ENCODE data around the gene PDE8A. TPM values are rescaled to one million over a fixed set of nuclear protein-coding genes. Genes with fewer than 3 reads are reported as not detected.

PDE8A gene
- total and polyA plus RNA-seq, 2 of the 13 experiments (the other 11 are each of a cell fraction or from before 2014, with no cell fraction given) = 26.3 to 48.5 TPM

DNA sequence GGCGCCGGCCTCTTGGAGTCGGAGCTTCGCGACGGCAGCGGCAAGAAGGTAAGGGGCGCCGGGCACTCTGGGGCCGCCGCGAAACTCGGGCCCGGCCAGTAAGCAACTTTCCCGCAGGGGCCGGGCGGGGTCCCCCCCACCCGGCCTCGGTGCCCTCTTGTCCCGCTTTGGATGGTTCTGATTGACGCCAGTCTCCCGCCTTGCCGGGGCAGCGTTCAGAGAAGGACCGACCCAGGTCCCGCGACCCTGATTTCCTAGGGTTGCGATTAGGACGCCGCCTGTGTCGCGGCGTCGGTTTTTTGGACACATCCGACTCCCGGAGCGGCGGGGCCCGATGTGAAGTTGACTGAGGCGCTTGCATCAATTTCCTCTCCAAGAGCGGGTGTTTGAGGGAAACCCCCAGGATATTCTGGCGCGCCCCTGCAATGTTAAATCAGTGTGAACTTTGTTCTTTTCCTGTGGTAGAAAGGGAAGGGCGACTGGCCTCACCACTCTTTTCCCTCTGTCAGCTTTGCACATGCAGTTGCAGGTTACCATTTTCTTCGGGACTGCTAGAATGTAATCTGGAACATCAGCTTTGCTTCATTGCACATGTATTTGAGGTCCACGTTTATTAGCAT lies 755 bp downstream of the PDE8A start (continued):
- TF ChIP-seq ZFP36L1 (CRISPR knock-in tag; IDR thresholded peaks at IDR 0.05) (no peak), ZNF687 (CRISPR knock-in tag; IDR thresholded peaks at IDR 0.05) (peak; percentile 67; the same call in 1 of the 2 replicates), ZIK1 (CRISPR knock-in tag; IDR thresholded peaks at IDR 0.05; ENCODE audit: borderline replicate concordance, low read depth) (no peak), POGK (CRISPR knock-in tag; conservative IDR thresholded peaks at IDR 0.05) (peak; percentile 48; the same call in 1 of the 2 replicates), NR2F6 (IDR thresholded peaks at IDR 0.05) (peak; percentile 43; the same call in 1 of the 2 replicates), NR2F6 (CRISPR knock-in tag; IDR thresholded peaks at IDR 0.05) (no peak), KDM3A (CRISPR knock-in tag; IDR thresholded peaks at IDR 0.05; ENCODE audit: low read depth) (peak; percentile 41; the same call in 1 of the 2 replicates), ETV5 (CRISPR knock-in tag; IDR thresholded peaks at IDR 0.05; ENCODE audit: borderline replicate concordance) (peak; percentile 51; the same call in 1 of the 2 replicates), TFDP1 (CRISPR knock-in tag; IDR thresholded peaks at IDR 0.05; ENCODE audit: borderline replicate concordance) (peak; percentile 23; the same call in 1 of the 2 replicates), MAX (IDR thresholded peaks at IDR 0.05) (peak; percentile 66), ZNF777 (CRISPR knock-in tag; IDR thresholded peaks at IDR 0.05) (peak; percentile 88), ZNF710 (CRISPR knock-in tag; IDR thresholded peaks at IDR 0.05; ENCODE audit: borderline replicate concordance) (0 out of 2 replicates have a peak, but pooled peaks have one; percentile 51), MIXL1 (CRISPR knock-in tag; IDR thresholded peaks at IDR 0.05) (0 out of 2 replicates have a peak, but pooled peaks have one; percentile 12), ZGPAT (CRISPR knock-in tag; IDR thresholded peaks at IDR 0.05) (peak; percentile 22; the same call in 1 of the 2 replicates)
- TF ChIP-seq, protein P1, sequence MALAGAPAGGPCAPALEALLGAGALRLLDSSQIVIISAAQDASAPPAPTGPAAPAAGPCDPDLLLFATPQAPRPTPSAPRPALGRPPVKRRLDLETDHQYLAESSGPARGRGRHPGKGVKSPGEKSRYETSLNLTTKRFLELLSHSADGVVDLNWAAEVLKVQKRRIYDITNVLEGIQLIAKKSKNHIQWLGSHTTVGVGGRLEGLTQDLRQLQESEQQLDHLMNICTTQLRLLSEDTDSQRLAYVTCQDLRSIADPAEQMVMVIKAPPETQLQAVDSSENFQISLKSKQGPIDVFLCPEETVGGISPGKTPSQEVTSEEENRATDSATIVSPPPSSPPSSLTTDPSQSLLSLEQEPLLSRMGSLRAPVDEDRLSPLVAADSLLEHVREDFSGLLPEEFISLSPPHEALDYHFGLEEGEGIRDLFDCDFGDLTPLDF (CRISPR knock-in tag; IDR thresholded peaks at IDR 0.05) = peak; percentile 71; the same call in 1 of the 2 replicates
